GM12878 (cell line): ENCODE measurements around the gene MACF1. TPM values are rescaled to one million over a fixed set of nuclear protein-coding genes. Genes with fewer than 3 reads are reported as not detected.
A peak's percentile ranks its signal among the peaks of the same experiment; 100 is the strongest.

ENCODE experiments used
- ATF2 ChIP-seq: IDR thresholded peaks from 2 replicates; pipeline ENCODE4 v1.6.1; 2012; ENCODE audit warnings: low read length, inconsistent platforms
- BACH1 ChIP-seq: fragments of 450-650 bp; IDR thresholded peaks from 2 replicates; pipeline ENCODE4 v1.6.1; 2017; ENCODE audit warnings: mild to moderate bottlenecking, borderline replicate concordance
- BCL3 ChIP-seq: IDR thresholded peaks from 2 replicates; pipeline ENCODE4 v1.6.1; 2011; ENCODE audit warnings: borderline replicate concordance, low read depth, mild to moderate bottlenecking, moderate library complexity, low read length; ENCODE audit not compliant: insufficient read depth, poor library complexity, severe bottlenecking
- CBX5 ChIP-seq: sonication (generic); IDR thresholded peaks from 2 replicates; pipeline ENCODE4 v1.6.1; 2016; ENCODE audit warnings: low read depth, moderate library complexity, mild to moderate bottlenecking, inconsistent platforms
- CREB1 ChIP-seq: IDR thresholded peaks from 2 replicates; pipeline ENCODE4 v1.6.1; 2012; ENCODE audit warnings: low read depth, mild to moderate bottlenecking, inconsistent platforms
- CREM ChIP-seq: IDR thresholded peaks from 2 replicates; pipeline ENCODE4 v1.6.1; 2014; ENCODE audit warnings: antibody characterized with exemption, low read depth
- E2F4 ChIP-seq: IDR thresholded peaks from 2 replicates; pipeline ENCODE4 v1.6.1; 2012; ENCODE audit warnings: low read depth, low read length, improper control_type of control experiment
- ELK1 ChIP-seq: IDR thresholded peaks from 2 replicates; pipeline ENCODE4 v1.6.1; 2012; ENCODE audit warnings: low read depth, low read length, improper control_type of control experiment
- ESRRA ChIP-seq: IDR thresholded peaks from 2 replicates; pipeline ENCODE4 v1.6.1; 2012; ENCODE audit warnings: mild to moderate bottlenecking, low read length, improper control_type of control experiment
- GABPA ChIP-seq: IDR thresholded peaks from 2 replicates; pipeline ENCODE4 v1.6.1; 2014; ENCODE audit warnings: antibody characterized with exemption, low read depth, mild to moderate bottlenecking, inconsistent platforms
- HDAC6 ChIP-seq: fragments of 200-600 bp; sonication (generic); IDR thresholded peaks from one replicate; pipeline ENCODE4 v1.8.0; 2017; ENCODE audit warnings: antibody characterized with exemption; ENCODE audit not compliant: unreplicated experiment
- IRF4 ChIP-seq: IDR thresholded peaks from 2 replicates; pipeline ENCODE4 v1.6.1; 2011; ENCODE audit warnings: low read depth, low read length
- KLF5 ChIP-seq: fragments of 450-650 bp; IDR thresholded peaks from 2 replicates; pipeline ENCODE4 v1.6.1; 2014; ENCODE audit warnings: mild to moderate bottlenecking; ENCODE audit not compliant: partially characterized antibody
- MTA2 ChIP-seq: fragments of 450-650 bp; IDR thresholded peaks from 2 replicates; pipeline ENCODE4 v1.6.1; 2016; ENCODE audit warnings: low read depth, mild to moderate bottlenecking, moderate library complexity
- MYB ChIP-seq: fragments of 150-350 bp; IDR thresholded peaks from 2 replicates; pipeline ENCODE4 v1.6.1; 2014; ENCODE audit warnings: mild to moderate bottlenecking, low read depth, low read length, borderline replicate concordance
- NRF1 ChIP-seq: conservative IDR thresholded peaks from 2 replicates; pipeline ENCODE4 v1.6.1; 2011; ENCODE audit warnings: mild to moderate bottlenecking, low read depth, low read length, improper control_type of control experiment
- PBX3 ChIP-seq: IDR thresholded peaks from 2 replicates; pipeline ENCODE4 v1.6.1; 2011; ENCODE audit warnings: mild to moderate bottlenecking, low read depth, low read length, moderate library complexity; ENCODE audit not compliant: insufficient replicate concordance
- PKNOX1 ChIP-seq: fragments of 450-650 bp; IDR thresholded peaks from 2 replicates; pipeline ENCODE4 v1.6.1; 2016; ENCODE audit warnings: mild to moderate bottlenecking
- RAD21 ChIP-seq: IDR thresholded peaks from 2 replicates; pipeline ENCODE4 v1.6.1; 2011; ENCODE audit warnings: mild to moderate bottlenecking, low read depth, low read length, moderate library complexity; ENCODE audit not compliant: insufficient read depth
- SMAD5 ChIP-seq: IDR thresholded peaks from 2 replicates; pipeline ENCODE4 v1.6.1; 2016; ENCODE audit warnings: antibody characterized with exemption, low read depth
- SREBF1 ChIP-seq: IDR thresholded peaks from 2 replicates; pipeline ENCODE4 v1.6.1; 2012; ENCODE audit warnings: mild to moderate bottlenecking, low read length
- SUPT20H ChIP-seq: IDR thresholded peaks from 2 replicates; pipeline ENCODE4 v1.6.1; 2011; ENCODE audit warnings: low read depth, mild to moderate bottlenecking, low read length, moderate library complexity, borderline replicate concordance; ENCODE audit not compliant: control insufficient read depth
- TARDBP ChIP-seq: IDR thresholded peaks from 2 replicates; pipeline ENCODE4 v1.6.1; 2016; ENCODE audit warnings: borderline replicate concordance
- polyA plus RNA-seq, 11 experiments: library from polyadenylated mRNA; depleted of rRNA in 4 of 11; unstranded in 6 of 11; stranded (reverse) in 5 of 11; fragments of >200 nt; fragmentation: Nextera tagmentation in 4 of 11; fragmentation: Illumina TruSeq in 1 of 11; extraction: Ambion mirVana in 4 of 11; extraction: Trizol in 1 of 11; gene quantifications; 1 replicate in 1 of 11; 2 replicates in 10 of 11; pipeline versions ENCODE4 v1.2.1 to v1.2.3, GENCODE V29; 2011 to 2016; ENCODE audit warnings: inconsistent platforms in 2 of 11, missing spikeins in 2 of 11, low read depth in 1 of 11
- total RNA-seq, 4 experiments: library from RNA; depleted of rRNA in 3 of 4; stranded (reverse); fragments of >200 nt in 3 of 4; fragmentation: Illumina TruSeq in 1 of 4; extraction: Trizol in 1 of 4; gene quantifications; 2 replicates each; pipeline versions ENCODE4 v1.2.1 to v1.2.3, GENCODE V29; 2013 to 2021

Gene MACF1
- total and polyA plus RNA-seq, 10 of the 15 experiments (the other 5 are each of a cell fraction or from before 2014, with no cell fraction given), result 15.5 to 201 (median 76.9) TPM

GRCh38 chr1:39214998-39215873, 10.7 kb downstream of the MACF1 start (continued):
- TF ChIP-seq BCL3, result no peak
- no peak for TF ChIP-seq ATF2
- TF ChIP-seq PKNOX1, result no peak
- TF ChIP-seq MTA2, result no peak
- TF ChIP-seq TARDBP, result no peak
- no peak for TF ChIP-seq SREBF1
- TF ChIP-seq CBX5, result no peak
- no peak for TF ChIP-seq E2F4
- TF ChIP-seq MYB, result no peak
- TF ChIP-seq KLF5, result no peak
- TF ChIP-seq SUPT20H, result no peak
- no peak for TF ChIP-seq RAD21
- no peak for TF ChIP-seq NRF1
- TF ChIP-seq ESRRA, result no peak
- TF ChIP-seq CREB1, result no peak; the same call in 1 of the 2 replicates
- TF ChIP-seq IRF4, result no peak
- no peak for TF ChIP-seq PBX3
- TF ChIP-seq BACH1, result no peak
- TF ChIP-seq CREM, result no peak; the same call in 1 of the 2 replicates
- no peak for TF ChIP-seq HDAC6
- TF ChIP-seq GABPA, result no peak
- peak; percentile 77; the same call in 1 of the 2 replicates for TF ChIP-seq SMAD5
- no peak for TF ChIP-seq ELK1
